MCF 10A (cell line): ENCODE results near the gene PPP4R3C. TPM values are rescaled to one million over a fixed set of nuclear protein-coding genes. Genes with fewer than 3 reads are reported as not detected.

Experiments used
- BruUV-seq: library from RNA; stranded (reverse); fragments of 400-500 nt; replicated peaks from 2 replicates; lab custom pipeline; 2021; lab: Mats Ljungman, UMichigan
- CTCF ChIA-PET: fragments of 300-600 bp; sonication (Branson Sonifier 250); formaldehyde crosslinking; extraction: SDS; loops from one replicate; lab custom pipeline; 2021; ENCODE audit warnings: antibody characterized with exemption, inconsistent platforms; lab: Yijun Ruan, JAX
- POLR2A ChIA-PET: fragments of 300-600, 350-650 bp; sonication (Branson Sonifier 250); formaldehyde crosslinking; extraction: SDS; loops from one replicate; lab custom pipeline; 2020; ENCODE audit warnings: antibody characterized with exemption, inconsistent platforms; lab: Yijun Ruan, JAX
- DNase-seq: peaks from one replicate; pipeline ENCODE4 v3.0.0-alpha.2; 2018; ENCODE audit not compliant: unreplicated experiment
- H3K27ac Mint-ChIP-seq: one replicate; pipeline ENCODE4 v1.8.0; 2022; ENCODE audit warnings: mild to moderate bottlenecking, low read depth, mixed read lengths; ENCODE audit not compliant: unreplicated experiment
- H3K27me3 Mint-ChIP-seq: one replicate; pipeline ENCODE4 v1.8.0; 2022; ENCODE audit warnings: mixed read lengths; ENCODE audit not compliant: insufficient read depth, unreplicated experiment
- H3K36me3 Mint-ChIP-seq: one replicate; pipeline ENCODE4 v1.8.0; 2022; ENCODE audit warnings: mild to moderate bottlenecking, moderate library complexity, mixed read lengths; ENCODE audit not compliant: insufficient read depth, unreplicated experiment
- H3K4me1 Mint-ChIP-seq: one replicate; pipeline ENCODE4 v1.8.0; 2022; ENCODE audit warnings: mixed read lengths; ENCODE audit not compliant: insufficient read depth, unreplicated experiment
- H3K4me3 Mint-ChIP-seq: one replicate; pipeline ENCODE4 v1.8.0; 2022; ENCODE audit warnings: mild to moderate bottlenecking, moderate library complexity, mixed read lengths; ENCODE audit not compliant: unreplicated experiment
- H3K9me3 Mint-ChIP-seq: one replicate; pipeline ENCODE4 v1.8.0; 2022; ENCODE audit warnings: mixed read lengths; ENCODE audit not compliant: unreplicated experiment
- CTCF ChIP-seq: fragments of 200-600 bp; IDR thresholded peaks from one replicate; pipeline ENCODE4 v1.8.0; 2022; ENCODE audit warnings: antibody characterized with exemption, mild to moderate bottlenecking; ENCODE audit not compliant: unreplicated experiment
- intact Hi-C: fragments of 100-400 bp; cut with micrococcal nuclease; formaldehyde crosslinking; loops from 2 replicates; pipeline ENCODE4 v1.14.1; 2022
- total RNA-seq: library from RNA; stranded (reverse); gene quantifications from 2 replicates; pipeline ENCODE4 v1.2.3, GENCODE V29; 2022

The PPP4R3C gene
- total RNA-seq, 1 experiment from 2014 or later: not detected

- Mint-ChIP-seq H3K36me3 (no peaks in the 10 kb centered on the region), H3K4me3 (no peak overlapping the region), H3K4me1 (no peaks in the 10 kb centered on the region), H3K27ac (no peak overlapping the region), H3K9me3 (peaks cover 8% of the 10 kb centered on the region), H3K27me3 (no peaks in the 10 kb centered on the region)
- no TSS peak for BruUV-seq
- CTCF ChIA-PET: no interaction called here
- no peak for DNase-seq
- TF ChIP-seq CTCF: no peak
- POLR2A ChIA-PET: no interaction called here
- intact Hi-C loops: no loop called here
Observed at GRCh38 chrX:27439771-27440170, 23.4 kb downstream of the PPP4R3C start.

- H3K4me1 Mint-ChIP-seq: no peaks in the 10 kb centered on the region
- ChIA-PET POLR2A (no interaction called here), CTCF (no interaction called here)
- intact Hi-C loops: no loop called here
- no TSS peak for BruUV-seq
- H3K36me3 Mint-ChIP-seq: no peaks in the 10 kb centered on the region
- H3K9me3 Mint-ChIP-seq: peaks cover 7% of the 10 kb centered on the region
- TF ChIP-seq CTCF: no peak
- H3K27ac Mint-ChIP-seq: peak overlapping the region; percentile 46
- H3K4me3 Mint-ChIP-seq: no peak overlapping the region
- H3K27me3 Mint-ChIP-seq: no peaks in the 10 kb centered on the region
- no peak for DNase-seq
Observed at GRCh38 chrX:27438937-27439336, 24.2 kb downstream of the PPP4R3C start.

DNA sequence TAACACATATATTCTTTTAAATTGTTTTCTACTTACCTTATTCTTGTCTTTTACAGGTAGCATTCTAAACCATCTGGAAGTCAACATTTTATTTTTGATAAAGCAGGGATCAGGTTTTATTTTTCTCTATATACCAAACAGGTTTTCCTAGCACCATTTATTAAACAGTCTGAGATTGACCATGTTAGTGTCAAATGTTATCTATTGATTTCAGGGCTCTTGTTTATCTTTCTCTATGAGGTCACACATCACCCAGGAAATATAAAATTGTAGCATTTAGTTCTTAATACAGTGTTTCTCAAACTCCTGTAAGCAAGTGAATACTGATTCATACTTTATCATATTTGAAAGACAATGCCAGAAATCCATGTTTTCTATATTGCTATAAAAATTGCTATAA is 28.1 kb downstream of the PPP4R3C start:
- no peaks in the 10 kb centered on the region for H3K9me3 Mint-ChIP-seq
- H3K36me3 Mint-ChIP-seq: no peaks in the 10 kb centered on the region
- intact Hi-C loops: no loop called here
- POLR2A ChIA-PET: no interaction called here
- no peaks in the 10 kb centered on the region for H3K4me1 Mint-ChIP-seq
- DNase-seq: no peak
- no TSS peak for BruUV-seq
- CTCF ChIA-PET: no interaction called here
- no peak for TF ChIP-seq CTCF
- H3K27me3 Mint-ChIP-seq: no peaks in the 10 kb centered on the region
- no peak overlapping the region for H3K4me3 Mint-ChIP-seq
- H3K27ac Mint-ChIP-seq: no peak overlapping the region

Other genes with a start within 250 kb of the PPP4R3C start
- not detected in 2 replicates for gene DCAF8L2, start 127.0 kb upstream of the PPP4R3C start, total RNA-seq